WTC11 (cell line): ENCODE measurements around the gene NR4A3. TPM values are rescaled to one million over a fixed set of nuclear protein-coding genes. Genes with fewer than 3 reads are reported as not detected.

Experiments
- ATAC-seq: fragments of 200-7000 bp; cut with Tn5 transposase; 2 replicates; pipeline ENCODE4 v1.10.0; 2021; ENCODE audit warnings: mild to moderate bottlenecking, moderate library complexity
- CTCF ChIA-PET: fragments of 300-600 bp; sonication (Branson Sonifier 250); formaldehyde crosslinking; loops from one replicate; lab custom pipeline; 2021; ENCODE audit warnings: antibody characterized with exemption; lab: Charles Lee
- POLR2A ChIA-PET: fragments of 350-600 bp; sonication (Branson Sonifier 250); formaldehyde crosslinking; loops from one replicate; lab custom pipeline; 2021; ENCODE audit warnings: antibody characterized with exemption; lab: Charles Lee
- DNase-seq: peaks from one replicate; pipeline ENCODE4 v3.0.0; 2021; ENCODE audit warnings: low spot score
- H3K27ac Mint-ChIP-seq: 2 replicates; pipeline ENCODE4 v1.8.0; 2021; ENCODE audit warnings: mixed read lengths
- H3K27me3 Mint-ChIP-seq: 2 replicates; pipeline ENCODE4 v1.8.0; 2021; ENCODE audit warnings: low read depth, mild to moderate bottlenecking, moderate library complexity, mixed read lengths
- H3K36me3 Mint-ChIP-seq: 2 replicates; pipeline ENCODE4 v1.8.0; 2021; ENCODE audit warnings: mixed read lengths
- H3K4me1 Mint-ChIP-seq: 2 replicates; pipeline ENCODE4 v1.8.0; 2022; ENCODE audit warnings: mixed read lengths
- H3K4me3 Mint-ChIP-seq: 2 replicates; pipeline ENCODE4 v1.8.0; 2021; ENCODE audit warnings: mild to moderate bottlenecking, moderate library complexity, mixed read lengths
- H3K9me3 Mint-ChIP-seq: 2 replicates; pipeline ENCODE4 v1.8.0; 2021; ENCODE audit warnings: mixed read lengths
- ATF1 ChIP-seq: sonication (generic); formaldehyde crosslinking; IDR thresholded peaks from 2 replicates; pipeline ENCODE4 v1.8.1; 2023; ENCODE audit warnings: mild to moderate bottlenecking, moderate library complexity, missing genetic modification reagents
- ATF2 ChIP-seq: sonication (generic); formaldehyde crosslinking; IDR thresholded peaks from 2 replicates; pipeline ENCODE4 v1.8.1; 2022; ENCODE audit warnings: low read depth, missing genetic modification reagents, borderline replicate concordance
- CTCF ChIP-seq: fragments of 200-600 bp; IDR thresholded peaks from 2 replicates; pipeline ENCODE4 v1.8.0; 2022; ENCODE audit warnings: antibody characterized with exemption
- E2F5 ChIP-seq: sonication (generic); formaldehyde crosslinking; IDR thresholded peaks from 2 replicates; pipeline ENCODE4 v1.8.1; 2022; ENCODE audit warnings: mild to moderate bottlenecking, moderate library complexity, missing genetic modification reagents
- ETV6 ChIP-seq: sonication (generic); formaldehyde crosslinking; IDR thresholded peaks from 2 replicates; pipeline ENCODE4 v1.8.1; 2022; ENCODE audit warnings: mild to moderate bottlenecking, missing genetic modification reagents
- GABPB1 ChIP-seq: sonication (generic); formaldehyde crosslinking; IDR thresholded peaks from 2 replicates; pipeline ENCODE4 v1.8.1; 2023; ENCODE audit warnings: mild to moderate bottlenecking, missing genetic modification reagents
- JAZF1 ChIP-seq: fragments of 250-450 bp; sonication (Bioruptor Pico); IDR thresholded peaks from 2 replicates; pipeline ENCODE4 v1.9.0; 2021; ENCODE audit warnings: moderate library complexity, mild to moderate bottlenecking, inconsistent platforms
- KAT7 ChIP-seq: sonication (generic); formaldehyde crosslinking; IDR thresholded peaks from 2 replicates; pipeline ENCODE4 v1.8.1; 2023; ENCODE audit warnings: missing genetic modification reagents, mild to moderate bottlenecking, borderline replicate concordance
- NFATC4 ChIP-seq: fragments of 250-450 bp; sonication (Bioruptor Pico); IDR thresholded peaks from 2 replicates; pipeline ENCODE4 v1.9.0; 2021; ENCODE audit warnings: mild to moderate bottlenecking
- NFYB ChIP-seq: sonication (generic); formaldehyde crosslinking; conservative IDR thresholded peaks from 2 replicates; pipeline ENCODE4 v1.8.0; 2022; ENCODE audit warnings: low read depth, missing genetic modification reagents
- NR1H2 ChIP-seq: sonication (generic); formaldehyde crosslinking; IDR thresholded peaks from 2 replicates; pipeline ENCODE4 v1.9.0; 2021; ENCODE audit warnings: mild to moderate bottlenecking, moderate library complexity, missing genetic modification reagents
- NR2C2 ChIP-seq: sonication (generic); formaldehyde crosslinking; IDR thresholded peaks from 2 replicates; pipeline ENCODE4 v1.8.0; 2022; ENCODE audit warnings: mild to moderate bottlenecking, missing genetic modification reagents
- NR3C1 ChIP-seq: sonication (generic); formaldehyde crosslinking; conservative IDR thresholded peaks from 2 replicates; pipeline ENCODE4 v1.8.1; 2023; ENCODE audit warnings: low read depth, mild to moderate bottlenecking, missing genetic modification reagents
- SMAD4 ChIP-seq: sonication (generic); formaldehyde crosslinking; IDR thresholded peaks from 2 replicates; pipeline ENCODE4 v1.8.0; 2022; ENCODE audit warnings: mild to moderate bottlenecking, missing genetic modification reagents
- TEAD4 ChIP-seq: sonication (generic); formaldehyde crosslinking; IDR thresholded peaks from 2 replicates; pipeline ENCODE4 v1.8.0; 2022; ENCODE audit warnings: mild to moderate bottlenecking, missing genetic modification reagents
- USF2 ChIP-seq: sonication (generic); formaldehyde crosslinking; IDR thresholded peaks from 2 replicates; pipeline ENCODE4 v1.8.1; 2023; ENCODE audit warnings: mild to moderate bottlenecking, missing genetic modification reagents, moderate library complexity
- ZNF232 ChIP-seq: sonication (generic); formaldehyde crosslinking; IDR thresholded peaks from 2 replicates; pipeline ENCODE4 v1.8.0; 2022; ENCODE audit warnings: mild to moderate bottlenecking, missing genetic modification reagents
- ZNF317 ChIP-seq: sonication (generic); formaldehyde crosslinking; IDR thresholded peaks from 2 replicates; pipeline ENCODE4 v1.8.1; 2023; ENCODE audit warnings: low read depth, mild to moderate bottlenecking, moderate library complexity, missing genetic modification reagents, borderline replicate concordance
- ZNF416 ChIP-seq: fragments of 250-450 bp; sonication (Bioruptor Pico); IDR thresholded peaks from 2 replicates; pipeline ENCODE4 v1.9.0; 2021; ENCODE audit warnings: mild to moderate bottlenecking, inconsistent platforms
- ZNF423 ChIP-seq: fragments of 250-450 bp; sonication (Bioruptor Pico); IDR thresholded peaks from 2 replicates; pipeline ENCODE4 v2.1.2; 2022; ENCODE audit warnings: mild to moderate bottlenecking, moderate library complexity
- ZNF532 ChIP-seq: fragments of 250-450 bp; sonication (Bioruptor Pico); IDR thresholded peaks from 2 replicates; pipeline ENCODE4 v1.9.0; 2021; ENCODE audit warnings: mild to moderate bottlenecking, borderline replicate concordance
- ZSCAN18 ChIP-seq: fragments of 250-450 bp; sonication (Bioruptor Pico); IDR thresholded peaks from 2 replicates; pipeline ENCODE4 v2.1.2; 2022; ENCODE audit warnings: mild to moderate bottlenecking, moderate library complexity
- total RNA-seq: library from RNA; stranded (reverse); gene quantifications from 3 replicates; pipeline ENCODE4 v1.2.3, GENCODE V29; 2021

NR4A3 gene
- total RNA-seq, 1 experiment from 2014 or later, result 0.57 TPM

- TF ChIP-seq ATF2 (no peak), NR2C2 (no peak), ETV6 (no peak), ZNF416 (CRISPR knock-in tag) (no peak)
- TF ChIP-seq, all 79 proteins: peak for 0
Observed at GRCh38 chr9:99813739-99814138, 7.9 kb upstream of the NR4A3 start (continued).

GRCh38 chr9:99814359-99814758 is 7.3 kb upstream of the NR4A3 start:
- no peak for DNase-seq
- no peak for TF ChIP-seq JAZF1 (CRISPR knock-in tag)
- no peak for TF ChIP-seq ZSCAN18 (CRISPR knock-in tag)
- TF ChIP-seq ZNF317 (CRISPR knock-in tag), result no peak
- TF ChIP-seq E2F5 (CRISPR knock-in tag), result no peak
- TF ChIP-seq SMAD4, result no peak
- TF ChIP-seq KAT7 (CRISPR knock-in tag), result no peak
- no peak for TF ChIP-seq NR3C1 (CRISPR knock-in tag)
- no peak for TF ChIP-seq USF2 (CRISPR knock-in tag)
- TF ChIP-seq NFATC4, result no peak
- TF ChIP-seq NFYB (CRISPR knock-in tag), result no peak
- no peak for TF ChIP-seq ATF1 (CRISPR knock-in tag)
- no peak for TF ChIP-seq ZNF423 (CRISPR knock-in tag)
- Mint-ChIP-seq H3K27me3 (no peaks in the 10 kb centered on the region), H3K4me1 (peaks cover 75% of the 10 kb centered on the region), H3K9me3 (no peaks in the 10 kb centered on the region), H3K36me3 (no peaks in the 10 kb centered on the region), H3K4me3 (no peak overlapping the region), H3K27ac (no peak overlapping the region)
- ATAC-seq, result no peak
- ChIA-PET CTCF (interaction anchor here (0.5 kb wide), 1 partner anchor 10 kb away, joined by 3 read pairs; no protein-coding TSS in a partner anchor), POLR2A (no interaction called here)

GRCh38 chr9:99816392-99816791 is 5.3 kb upstream of the NR4A3 start:
- CTCF ChIA-PET, result no interaction called here
- POLR2A ChIA-PET, result no interaction called here
- peaks cover 64% of the 10 kb centered on the region for H3K4me1 Mint-ChIP-seq

More at GRCh38 chr9:99816392-99816791, 5.3 kb upstream of the NR4A3 start:
- H3K36me3 Mint-ChIP-seq, result no peaks in the 10 kb centered on the region
- H3K27me3 Mint-ChIP-seq, result peaks cover 15% of the 10 kb centered on the region
- no peak overlapping the region for H3K27ac Mint-ChIP-seq
- TF ChIP-seq ATF1 (CRISPR knock-in tag) (no peak), ZNF232 (no peak), GABPB1 (CRISPR knock-in tag) (no peak), CTCF (no peak), TEAD4 (CRISPR knock-in tag) (no peak), NR1H2 (CRISPR knock-in tag) (no peak), ZNF532 (no peak)
- no peak for DNase-seq
- H3K4me3 Mint-ChIP-seq, result no peak overlapping the region
- no peaks in the 10 kb centered on the region for H3K9me3 Mint-ChIP-seq
- ATAC-seq, result no peak
